NCI-H1092 (cell line): ENCODE data around the gene POLQ.
"Not testable (repeated sequence)": the region's sequence is repeated elsewhere in the genome, so short reads cannot be mapped to it uniquely, and the experiment has no call there.

Source experiments
- DNase-seq: peaks from one replicate; lab custom pipeline; 2025; lab: John Stamatoyannopoulos, UW

Gene POLQ

GRCh38 chr3:121545574-121546455 is at the start of gene POLQ:
POLQ (minus strand) TSS chr3:121545988; CDS start chr3:121545877, 111 bp downstream.
- DNase-seq, result peak; percentile 93

- DNase-seq, result no peak
Observed at GRCh38 chr3:121594850-121595249, 49.1 kb upstream of the POLQ start.

- not testable (repeated sequence) for DNase-seq
Observed at GRCh38 chr3:121593806-121594205, 48.0 kb upstream of the POLQ start.

- no peak for DNase-seq
Observed at GRCh38 chr3:121592856-121593702, 47.3 kb upstream of the POLQ start, which contains the start of gene FBXO40. FBXO40 (plus strand) TSS chr3:121593379; CDS start chr3:121620576, 27,197 bp downstream.

GRCh38 chr3:121584418-121584817 is 38.6 kb upstream of the POLQ start:
- DNase-seq, result no peak

- no peak for DNase-seq
Observed at GRCh38 chr3:121581691-121582090, 35.9 kb upstream of the POLQ start.

GRCh38 chr3:121574449-121574848 is 28.7 kb upstream of the POLQ start:
- DNase-seq, result no peak

GRCh38 chr3:121567649-121568048 is 21.9 kb upstream of the POLQ start, which contains the start of gene ARGFX:
ARGFX (plus strand) TSS chr3:121567949; CDS start chr3:121570714, 2,765 bp downstream.
- DNase-seq, result no peak

- no peak for DNase-seq
Observed at GRCh38 chr3:121566773-121567172, 21.0 kb upstream of the POLQ start.

GRCh38 chr3:121562148-121562547 is 16.4 kb upstream of the POLQ start:
- DNase-seq, result no peak

- DNase-seq, result no peak
Observed at GRCh38 chr3:121557426-121557934, 11.7 kb upstream of the POLQ start.

- DNase-seq, result no peak
Observed at GRCh38 chr3:121552797-121553196, 7.0 kb upstream of the POLQ start.

- DNase-seq, result no peak
Observed at GRCh38 chr3:121552379-121552778, 6.6 kb upstream of the POLQ start.

GRCh38 chr3:121545049-121545573 is 677 bp downstream of the POLQ start:
- DNase-seq, result no peak

GRCh38 chr3:121542924-121543323 is 2.9 kb downstream of the POLQ start:
- DNase-seq, result no peak

GRCh38 chr3:121531269-121531668 is 14.5 kb downstream of the POLQ start:
- DNase-seq, result no peak

GRCh38 chr3:121529308-121529707 is 16.5 kb downstream of the POLQ start:
- DNase-seq, result no peak

- DNase-seq, result no peak
Observed at GRCh38 chr3:121520510-121520909, 25.3 kb downstream of the POLQ start.

- no peak for DNase-seq
Observed at GRCh38 chr3:121517953-121518655, 27.7 kb downstream of the POLQ start.

GRCh38 chr3:121515862-121516261 is 29.9 kb downstream of the POLQ start:
- no peak for DNase-seq

- no peak for DNase-seq
Observed at GRCh38 chr3:121515313-121515712, 30.5 kb downstream of the POLQ start.

GRCh38 chr3:121514496-121514895 is 31.3 kb downstream of the POLQ start:
- no peak for DNase-seq
